OCI-M1 (cell line): Measurements from ENCODE around the gene NUP62.
"Not testable (repeated sequence)": the region's sequence is repeated elsewhere in the genome, so short reads cannot be mapped to it uniquely, and the experiment has no call there.

ENCODE experiments used
- DNase-seq: peaks from one replicate; lab custom pipeline; 2025; lab: John Stamatoyannopoulos, UW

NUP62 gene, protein sequence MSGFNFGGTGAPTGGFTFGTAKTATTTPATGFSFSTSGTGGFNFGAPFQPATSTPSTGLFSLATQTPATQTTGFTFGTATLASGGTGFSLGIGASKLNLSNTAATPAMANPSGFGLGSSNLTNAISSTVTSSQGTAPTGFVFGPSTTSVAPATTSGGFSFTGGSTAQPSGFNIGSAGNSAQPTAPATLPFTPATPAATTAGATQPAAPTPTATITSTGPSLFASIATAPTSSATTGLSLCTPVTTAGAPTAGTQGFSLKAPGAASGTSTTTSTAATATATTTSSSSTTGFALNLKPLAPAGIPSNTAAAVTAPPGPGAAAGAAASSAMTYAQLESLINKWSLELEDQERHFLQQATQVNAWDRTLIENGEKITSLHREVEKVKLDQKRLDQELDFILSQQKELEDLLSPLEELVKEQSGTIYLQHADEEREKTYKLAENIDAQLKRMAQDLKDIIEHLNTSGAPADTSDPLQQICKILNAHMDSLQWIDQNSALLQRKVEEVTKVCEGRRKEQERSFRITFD

DNA sequence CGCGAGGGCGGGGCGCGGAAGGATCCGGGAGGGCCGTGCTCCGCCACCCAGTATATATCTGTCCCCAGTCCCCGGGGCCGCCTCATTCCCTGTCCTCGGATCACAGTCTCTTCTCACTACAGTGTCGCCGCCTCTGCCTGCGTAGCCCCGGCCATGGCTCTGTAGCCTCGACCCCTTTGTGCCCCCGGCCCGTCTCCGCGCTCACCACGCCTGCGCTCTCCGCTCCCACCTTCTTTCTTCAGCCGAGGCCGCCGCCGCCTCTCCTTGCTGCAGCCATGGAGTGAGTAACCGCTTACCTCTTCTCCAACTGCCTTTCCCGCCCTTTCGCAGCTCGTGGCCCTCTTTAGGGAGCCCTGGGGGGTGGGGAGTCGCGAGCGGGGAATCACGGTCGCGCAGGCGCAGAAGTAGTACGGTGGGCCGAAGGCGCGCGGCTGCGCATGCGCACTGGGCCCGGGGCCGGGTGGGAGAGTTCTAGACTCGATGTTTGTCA, at the start of gene NUP62, which contains the start of gene ATF5:
NUP62 (minus strand) TSS at position 384 of the 490 bp plus-strand sequence. CDS start 19,697 bp downstream, outside the sequence.
ATF5 (plus strand) TSS at position 85 of the 490 bp plus-strand sequence. CDS start 1,646 bp downstream, outside the sequence.
- DNase-seq = peak; percentile 97

DNA sequence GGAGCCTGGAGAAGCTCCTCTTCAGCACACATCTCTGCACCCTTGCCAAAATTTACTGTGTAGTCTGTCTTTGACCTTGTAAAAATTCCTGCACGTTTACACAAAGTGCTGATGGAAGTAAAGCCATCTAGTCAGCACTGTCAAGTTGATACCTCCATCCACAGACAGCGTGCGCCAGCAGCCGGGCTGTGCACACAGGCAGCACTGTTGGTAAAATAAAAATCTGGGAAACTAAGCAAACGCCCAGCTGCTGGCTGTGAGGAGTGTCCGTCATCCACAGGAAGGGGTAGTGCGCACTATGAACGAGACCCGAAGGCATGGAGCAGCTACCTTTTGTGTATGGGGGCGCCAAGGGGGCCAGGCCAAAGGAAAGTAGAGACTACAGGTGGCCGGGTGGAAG, 49.0 kb upstream of the NUP62 start:
- DNase-seq = no peak

- no peak for DNase-seq
Measured at GRCh38 chr19:49977881-49978280, 48.6 kb upstream of the NUP62 start.

- DNase-seq = no peak
Measured at GRCh38 chr19:49977076-49977475, 47.8 kb upstream of the NUP62 start.

- no peak for DNase-seq
Measured at GRCh38 chr19:49976496-49976895, 47.2 kb upstream of the NUP62 start.

- no peak for DNase-seq
Measured at GRCh38 chr19:49975051-49975450, 45.7 kb upstream of the NUP62 start.

GRCh38 chr19:49973987-49974386, 44.7 kb upstream of the NUP62 start:
- no peak for DNase-seq

GRCh38 chr19:49972841-49973240, 43.5 kb upstream of the NUP62 start:
- no peak for DNase-seq

DNA sequence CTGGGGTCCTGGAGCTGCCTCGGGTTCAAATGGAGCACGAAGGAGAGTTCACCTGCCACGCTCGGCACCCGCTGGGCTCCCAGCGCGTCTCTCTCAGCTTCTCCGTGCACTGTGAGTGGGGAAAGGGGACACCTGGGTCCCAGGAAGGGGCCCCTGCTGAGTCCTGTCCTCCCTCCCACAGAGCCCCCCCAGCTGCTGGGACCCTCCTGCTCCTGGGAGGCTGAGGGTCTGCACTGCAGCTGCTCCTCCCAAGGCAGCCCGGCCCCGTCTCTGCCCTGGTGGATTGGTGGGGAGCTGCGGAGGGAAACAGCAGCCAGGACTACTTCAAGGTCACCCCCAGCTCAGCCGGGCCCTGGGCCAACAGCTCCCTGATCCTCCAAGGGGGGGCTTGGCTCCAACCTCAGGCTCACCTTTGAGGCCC, 42.7 kb upstream of the NUP62 start:
- DNase-seq = no peak

GRCh38 chr19:49969355-49969754, 40.1 kb upstream of the NUP62 start:
- DNase-seq = not testable (repeated sequence)

DNA sequence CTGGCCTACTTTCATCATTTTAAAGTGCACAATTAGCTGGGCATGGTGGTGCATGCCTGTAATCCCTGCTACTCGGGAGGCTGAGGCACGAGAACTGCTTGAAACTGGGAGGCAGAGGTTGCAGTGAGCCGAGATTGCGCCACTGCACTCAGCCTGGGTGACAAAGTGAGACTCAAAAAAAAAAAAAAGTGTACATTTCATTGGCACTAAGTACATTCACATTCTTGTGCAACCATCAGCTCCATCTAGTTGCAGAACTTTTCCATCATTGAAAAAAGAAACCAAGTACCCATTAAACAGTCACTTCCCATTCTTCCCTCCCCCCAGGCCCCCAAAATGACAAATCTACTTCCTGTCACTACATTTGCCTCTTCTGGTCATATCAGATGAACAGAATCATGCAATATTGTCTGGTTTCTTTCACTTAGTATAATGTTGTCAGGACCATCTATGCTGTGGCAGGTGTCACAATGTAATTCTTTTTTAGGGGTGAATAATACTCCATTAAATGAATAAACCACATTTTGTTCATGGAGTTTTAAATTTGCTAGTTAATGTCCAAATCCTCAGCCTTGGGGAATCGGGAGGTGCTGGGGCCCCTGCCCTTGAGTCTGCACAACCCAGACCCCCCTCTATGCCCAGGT, 39.1 kb upstream of the NUP62 start:
- no peak for DNase-seq

DNA sequence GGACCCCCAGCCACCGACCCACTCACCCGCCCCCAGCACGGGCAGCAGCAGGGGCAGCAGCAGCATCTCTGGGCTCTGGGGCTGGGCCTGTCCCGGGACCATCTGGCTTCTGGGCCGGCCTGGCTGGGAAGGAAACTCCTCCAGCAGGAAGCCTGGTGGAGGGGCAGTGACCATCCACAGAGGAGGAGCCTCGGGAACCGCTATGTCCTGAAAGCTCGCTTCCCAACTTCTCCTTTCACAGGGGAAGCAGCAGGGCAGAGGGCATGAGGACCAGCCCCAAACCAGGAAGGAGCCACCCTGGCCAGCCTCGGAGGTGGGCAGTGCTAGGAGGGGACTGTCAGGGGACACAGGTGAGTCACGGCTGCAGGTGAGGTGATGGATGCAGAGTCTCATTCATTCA, 31.7 kb upstream of the NUP62 start, which contains the start of gene SIGLEC11:
SIGLEC11 (minus strand) TSS at position 193 of the 400 bp plus-strand sequence; CDS start at position 102, 91 bp downstream.
- DNase-seq = not testable (repeated sequence)

DNA sequence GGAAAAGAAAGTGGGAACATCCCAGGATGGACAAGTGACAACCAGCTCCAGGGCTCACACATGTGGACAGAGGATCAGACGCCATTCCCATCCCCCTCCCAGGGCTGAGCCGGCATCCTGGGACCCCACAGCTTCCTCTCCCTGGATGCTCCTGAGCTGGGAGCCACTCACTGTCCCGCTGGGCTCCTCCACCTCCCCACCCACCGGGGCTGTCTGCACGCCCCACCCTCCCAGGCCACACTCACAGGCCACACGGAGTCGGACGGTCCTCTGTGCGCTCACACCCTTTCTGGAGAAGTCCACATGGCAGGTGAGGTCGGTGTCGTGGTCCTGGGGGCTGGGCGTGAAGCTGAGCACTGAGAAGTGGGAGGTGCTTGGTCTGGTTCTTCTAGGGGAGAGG, 30.6 kb upstream of the NUP62 start:
- not testable (repeated sequence) for DNase-seq

DNA sequence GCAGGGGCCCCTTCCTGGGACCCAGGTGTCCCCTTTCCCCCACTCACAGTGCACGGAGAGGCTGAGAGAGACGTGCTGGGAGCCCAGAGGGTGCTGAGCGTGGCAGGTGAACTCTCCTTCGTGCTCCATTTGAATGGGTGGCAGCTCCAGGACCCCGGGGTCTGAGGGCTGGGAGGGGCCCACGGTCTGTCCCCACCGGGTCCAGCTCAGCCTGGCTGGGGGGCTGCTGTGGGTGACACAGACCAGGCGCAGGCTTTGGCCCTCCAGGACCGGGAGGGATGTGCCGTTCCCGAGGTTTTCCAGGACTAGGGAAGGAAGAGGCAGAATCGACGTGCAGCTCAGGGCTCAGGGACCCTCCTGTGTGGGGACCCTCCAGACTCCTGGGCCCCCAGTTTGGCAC, 29.3 kb upstream of the NUP62 start:
- not testable (repeated sequence) for DNase-seq

- not testable (repeated sequence) for DNase-seq
Measured at GRCh38 chr19:49958144-49958543, 28.8 kb upstream of the NUP62 start.

DNA sequence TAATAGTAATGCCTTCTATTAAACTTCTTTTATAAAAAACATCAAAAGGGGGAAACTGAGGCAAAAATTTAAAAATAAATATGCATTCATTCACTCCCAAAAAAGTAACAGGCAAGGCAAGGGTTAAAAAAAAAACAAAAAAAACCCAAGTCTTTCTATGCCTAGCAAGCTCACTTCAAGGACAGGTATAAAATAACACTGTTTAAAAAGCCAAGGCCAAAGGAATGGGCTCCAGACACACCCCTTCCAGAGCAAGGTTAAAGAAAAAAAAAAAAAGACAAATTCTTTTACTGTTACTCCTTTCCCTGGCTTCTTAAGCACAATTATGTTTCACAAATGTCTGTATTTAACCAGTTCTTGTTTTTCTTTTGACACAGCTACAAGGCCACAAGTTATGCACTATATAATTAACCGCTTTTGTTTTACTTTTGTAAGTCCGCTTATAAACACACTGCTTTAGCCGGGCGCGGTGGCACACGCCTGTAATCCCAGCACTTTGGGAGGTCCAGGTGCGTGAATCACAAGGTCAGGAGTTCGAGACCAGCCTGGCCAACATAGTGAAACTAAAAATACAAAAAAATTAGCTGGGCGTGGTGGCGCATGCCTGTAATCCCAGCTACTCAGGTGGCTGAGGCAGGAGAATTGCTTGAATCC, 28.1 kb upstream of the NUP62 start:
- no peak for DNase-seq

DNA sequence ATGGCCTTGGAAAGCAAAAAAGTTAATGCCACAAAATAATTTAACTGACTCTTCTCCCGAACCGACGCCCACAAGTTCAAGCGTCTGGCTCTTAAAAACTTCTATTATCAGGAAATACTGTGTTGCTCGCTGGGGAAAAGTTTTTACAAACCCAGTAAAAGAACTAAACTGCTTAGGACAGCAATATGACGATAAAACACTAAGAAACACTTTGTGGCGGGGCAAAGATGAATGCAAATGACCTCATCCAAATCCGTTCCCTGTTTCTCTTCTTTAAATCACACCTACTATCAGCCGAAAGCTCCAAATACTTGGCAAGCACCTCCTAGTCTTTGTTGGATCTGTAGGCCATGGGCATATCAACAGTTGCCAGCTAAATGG, 26.8 kb upstream of the NUP62 start:
- DNase-seq = no peak

DNA sequence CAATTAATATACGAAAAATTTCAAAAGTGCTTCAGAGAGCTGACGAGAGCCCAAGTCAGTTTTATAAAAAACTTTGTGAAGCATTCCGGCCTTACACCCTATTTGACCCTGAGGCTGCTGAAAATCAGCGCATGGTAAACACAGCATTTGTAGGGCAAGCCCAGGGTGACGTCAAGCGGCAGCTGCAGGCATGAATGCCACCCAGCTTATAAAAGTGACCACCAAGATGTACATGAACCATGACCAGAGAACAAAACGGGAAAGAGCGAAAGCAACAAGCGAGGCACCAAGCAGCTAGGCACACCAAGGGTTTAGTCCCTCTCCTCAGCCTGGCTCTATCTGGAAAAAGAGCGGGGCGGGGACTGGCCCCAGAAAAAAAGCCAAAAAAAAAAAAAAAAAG, 25.6 kb upstream of the NUP62 start:
- no peak for DNase-seq

DNA sequence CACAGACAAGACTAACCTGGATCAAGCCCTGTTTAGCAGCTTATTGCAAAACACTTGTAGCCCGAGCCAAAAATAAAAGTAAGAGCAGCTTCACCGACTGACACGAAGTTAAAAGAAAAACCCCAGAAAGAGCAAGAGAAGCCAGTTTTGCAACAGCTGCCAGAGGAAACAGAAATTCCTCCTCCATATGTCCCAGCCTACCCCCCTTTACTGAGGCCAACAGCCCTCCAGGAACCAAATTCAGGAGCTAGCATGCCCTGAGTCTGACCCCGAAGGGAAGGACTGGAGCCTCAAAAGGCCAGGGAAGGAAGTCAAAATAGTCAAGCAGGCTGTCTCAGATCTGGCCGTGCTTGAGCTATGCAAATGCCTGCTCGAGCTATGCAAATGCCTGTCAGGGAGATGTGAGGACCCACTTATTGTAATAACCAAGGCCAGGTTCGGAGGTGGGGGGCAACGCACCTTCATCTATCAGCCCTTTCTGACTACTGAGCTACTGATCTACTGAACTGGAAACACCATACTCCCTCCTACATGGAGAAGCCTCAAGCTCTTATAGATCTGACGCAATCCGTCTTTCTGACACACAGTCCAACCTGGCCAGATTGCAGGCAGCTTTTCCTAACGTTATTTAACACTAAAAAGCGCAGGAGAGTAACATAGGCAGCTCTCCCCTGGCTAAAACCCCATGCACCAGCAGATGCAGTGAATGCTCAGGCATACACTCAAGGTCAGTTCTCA, 25.0 kb upstream of the NUP62 start:
- DNase-seq = no peak

GRCh38 chr19:49953416-49953815, 24.1 kb upstream of the NUP62 start:
- DNase-seq = no peak

DNA sequence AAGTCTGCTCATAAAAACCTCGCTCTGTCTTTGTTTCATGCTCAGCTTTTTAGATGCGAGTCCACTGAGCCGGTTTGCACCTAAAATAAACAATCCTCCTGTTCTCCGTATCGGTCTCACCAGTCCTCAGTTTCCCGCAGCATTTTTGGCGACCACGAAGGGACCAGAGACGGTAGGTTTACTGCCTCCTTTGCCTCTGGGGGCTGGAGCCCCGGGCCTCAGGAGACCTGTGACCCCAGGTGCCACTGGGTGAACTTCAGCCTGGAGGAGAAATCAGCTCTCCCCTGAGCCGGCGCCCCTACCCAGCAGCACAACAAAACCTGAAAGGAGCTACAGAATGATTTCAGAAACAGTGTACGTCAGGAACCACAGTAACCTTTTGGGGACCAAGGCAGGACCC, 23.6 kb upstream of the NUP62 start:
- no peak for DNase-seq

DNA sequence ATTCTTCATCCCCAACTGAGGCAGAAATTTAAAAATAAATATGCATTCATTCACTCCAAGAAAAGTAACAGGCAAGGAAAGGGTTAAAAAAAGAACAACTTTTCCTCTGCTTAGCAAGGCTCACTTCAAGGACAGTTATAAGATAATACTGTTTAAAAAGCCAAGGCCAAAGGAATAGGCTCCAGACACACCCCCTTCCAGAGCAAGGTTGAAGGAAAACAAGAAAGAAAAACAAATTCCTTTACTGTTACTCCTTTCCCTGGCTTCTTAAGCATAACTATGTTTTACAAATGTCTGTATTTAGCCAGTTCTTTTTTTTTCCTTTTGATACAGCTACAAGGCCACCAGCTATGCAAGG, 23.2 kb upstream of the NUP62 start:
- DNase-seq = no peak
